Heart left ventricle (tissue), 16 donors: ENCODE data around the gene ACE. TPM values are rescaled to one million over a fixed set of nuclear protein-coding genes. Genes with fewer than 3 reads are reported as not detected.

ENCODE experiments used
- ATAC-seq, 4 donors: fragments of 200-7000 bp; cut with Tn5 transposase; one replicate each; pipeline ENCODE4 v1.9.1; 2020 to 2022; ENCODE audit warnings: moderate library complexity in 4 of 4, mild to moderate bottlenecking in 3 of 4, moderate number of reproducible peaks in 1 of 4
- DNase-seq, 5 donors: peaks; one replicate each; pipeline ENCODE4 v3.0.0-alpha.2; 2020
- H3K27ac ChIP-seq, 12 donors: fragments of 200-600 bp; sonication (generic) in 4 of 12; one replicate each; pipeline versions ENCODE4 v1.5.0 to v1.8.0; 2016 to 2022; ENCODE audit warnings: mild to moderate bottlenecking in 2 of 12
- H3K27me3 ChIP-seq, 9 donors: fragments of 200-600 bp; sonication (generic) in 2 of 9; one replicate each; pipeline versions ENCODE4 v1.5.1 to v1.8.0; 2016 to 2022; ENCODE audit warnings: mild to moderate bottlenecking in 3 of 9
- H3K36me3 ChIP-seq, 9 donors: fragments of 200-600 bp; sonication (generic) in 2 of 9; one replicate each; pipeline versions ENCODE4 v1.5.0 to v1.8.0; 2018 to 2022; ENCODE audit warnings: mild to moderate bottlenecking in 2 of 9
- H3K4me1 ChIP-seq, 12 donors: fragments of 200-600 bp; sonication (generic) in 4 of 12; one replicate each; pipeline versions ENCODE4 v1.5.0 to v1.8.0; 2016 to 2022; ENCODE audit warnings: mild to moderate bottlenecking in 3 of 12
- H3K4me3 ChIP-seq, 12 donors: fragments of 200-600 bp; sonication (generic) in 4 of 12; one replicate each; pipeline versions ENCODE4 v1.5.0 to v1.8.0; 2017 to 2022; ENCODE audit warnings: mild to moderate bottlenecking in 9 of 12, moderate library complexity in 4 of 12
- H3K9me3 ChIP-seq, 12 donors: fragments of 200-600 bp; sonication (generic) in 4 of 12; one replicate each; pipeline versions ENCODE4 v1.5.0 to v1.8.0; 2016 to 2022; ENCODE audit warnings: mild to moderate bottlenecking in 1 of 12
- CTCF ChIP-seq, 12 donors: fragments of 200-600 bp; sonication (generic) in 4 of 12; IDR thresholded peaks; one replicate each; pipeline versions ENCODE4 v1.5.0 to v1.8.0; 2018 to 2022; ENCODE audit warnings: antibody characterized with exemption in 12 of 12, mild to moderate bottlenecking in 5 of 12
- POLR2A ChIP-seq, 2 donors: fragments of 450-650 bp; IDR thresholded peaks; one replicate each; pipeline ENCODE4 v1.6.1; 2017; ENCODE audit warnings: antibody characterized with exemption in 2 of 2, mild to moderate bottlenecking in 2 of 2, moderate library complexity in 2 of 2
- WGBS, 4 donors: extraction: QIAGEN DNeasy Blood & Tissue Kit in 2 of 4; methylation state at CpG; one replicate each; pipeline versions ENCODE4 v1.1.5 to v1.1.7; 2013 to 2018; 5-methylcytosine and 5-hydroxymethylcytosine counted together
- intact Hi-C, 10 donors: fragments of 100-400 bp; cut with DNase I; formaldehyde crosslinking; loops; one replicate each; pipeline versions ENCODE4 v1.11.1 to v1.14.2; 2022
- polyA plus RNA-seq, 2 donors: library from polyadenylated mRNA; stranded (reverse); fragments of 200-250 nt; gene quantifications; one replicate each; pipeline ENCODE4 v1.2.3, GENCODE V29; 2013
- total RNA-seq, 9 donors: library from RNA; depleted of rRNA in 2 of 9; stranded (reverse); fragments of >200 nt in 2 of 9; fragmentation: NEBNext Ultra II Directional in 3 of 9; extraction: Animal tissue kit (Norgen Biotek cat#: 25700) in 3 of 9; gene quantifications; one replicate each; pipeline versions ENCODE4 v1.1.0 to v1.2.4, GENCODE V29; 2016 to 2023
- donor health status: ischemic (EF 13 %, LVEDD 7.1; RV severe dilation, severe dysfunction).
- donor health status: healthy with polysubstance abuse.
- donor health status: DM: no; HTN: yes; CAD: no.
- donor health status: DM: no; HTN: no; CAD: no.
- donor health status: ischemic (EF 25% LVEDD 6.9; RV normal size, moderate dysfunction).
- donor health status: ischemic (EF 25% LVEDD 5.7; RV mildly dilated, moderate dysfunction).
- donor health status: healthy.
- donor health status: DM: yes; HTN: yes; CAD: no.
- donor health status: ischemic (EF 35%, LVEDD 5.7; RV mildly dilated, moderate dysfunction).
- donor health status: nonischemic (EF 11% LVEDD 7.7; RV severe dilation, severe dysfunction).
- donor health status: DM: yes; HTN: yes; CAD: no.
- donor health status: PGD.
- donor health status: ischemic (EF 29% LVEDD 5.4; RV normal size, mild dysfunction).
- donor health status: nonischemic (EF 23%, LVEDD 6.1; RV moderate dilation, normal function).

ACE gene
- total and polyA plus RNA-seq, 11 donors, result 1.6 to 42.3 (median 7.6) TPM

GRCh38 chr17:63542218-63542545, 65.3 kb downstream of the ACE start:
- H3K27me3 ChIP-seq, result peaks cover 6 to 31% (median 23%) of the 10 kb centered on the region in 9 donors
- intact Hi-C loops, result loop anchor here in 1 of 10 donors (10.0 kb wide), 1 partner anchor 97 kb away; the partner anchor contains the start of gene CYB561
- no peak for TF ChIP-seq CTCF (IDR thresholded peaks at IDR 0.05)
- TF ChIP-seq POLR2A (IDR thresholded peaks at IDR 0.05), result no peak

GRCh38 chr17:63542942-63543821, 66.3 kb downstream of the ACE start:
- ATAC-seq (no peak), DNase-seq (no peak)
- TF ChIP-seq POLR2A (IDR thresholded peaks at IDR 0.05) (no peak), CTCF (IDR thresholded peaks at IDR 0.05) (no peak)
- 66 to 75% (median 68%) methylated on average over 14 to 15 of the region's 15 CpGs for WGBS, 4 donors
- Histone ChIP-seq H3K4me1 (peaks cover 0 to 4% (median 3%) of the 10 kb centered on the region in 12 donors), H3K27me3 (peaks cover 0 to 21% (median 15%) of the 10 kb centered on the region in 9 donors), H3K27ac (no peak overlapping the region), H3K36me3 (no peaks in the 10 kb centered on the region), H3K9me3 (no peaks in the 10 kb centered on the region), H3K4me3 (no peak overlapping the region)
- intact Hi-C loops, result loop anchor here in 1 of 10 donors (10.0 kb wide), 1 partner anchor 98 kb away; the partner anchor contains the start of gene CYB561

More at GRCh38 chr17:63542218-63542545, 65.3 kb downstream of the ACE start:
- DNase-seq (no peak), ATAC-seq (no peak)
- H3K36me3 ChIP-seq, result no peaks in the 10 kb centered on the region
- no peaks in the 10 kb centered on the region for H3K9me3 ChIP-seq
- peaks cover 0 to 9% (median 6%) of the 10 kb centered on the region in 12 donors for H3K4me1 ChIP-seq
- H3K4me3 ChIP-seq, result no peak overlapping the region
- H3K27ac ChIP-seq, result no peak overlapping the region
- 92 to 94% (median 93%) methylated on average over 8 to 9 of the region's 9 CpGs for WGBS, 4 donors

- H3K27me3 ChIP-seq, result peaks cover 0 to 14% (median 8%) of the 10 kb centered on the region in 9 donors
- H3K9me3 ChIP-seq, result no peaks in the 10 kb centered on the region
- intact Hi-C loops, result loop anchor here in 1 of 10 donors (10.0 kb wide), 1 partner anchor 99 kb away; the partner anchor contains the start of gene CYB561
- no peaks in the 10 kb centered on the region for H3K36me3 ChIP-seq
- no peak overlapping the region for H3K27ac ChIP-seq
- no peak overlapping the region for H3K4me3 ChIP-seq
- no peak for TF ChIP-seq CTCF (IDR thresholded peaks at IDR 0.05)
- no peak for TF ChIP-seq POLR2A (IDR thresholded peaks at IDR 0.05)
- ATAC-seq, result no peak
- H3K4me1 ChIP-seq, result peaks cover 0 to 5% (median 0%) of the 10 kb centered on the region in 12 donors
- DNase-seq, result no peak
Measured at GRCh38 chr17:63543822-63544420, 67.1 kb downstream of the ACE start.
